A549 treated with Hydrocortisone at 1 μM for 4 hours (cell line): ENCODE results near the gene SLC25A26. TPM values are rescaled to one million over a fixed set of nuclear protein-coding genes. Genes with fewer than 3 reads are reported as not detected.

Source experiments
- total RNA-seq: library from RNA; stranded (reverse); fragments of 200-300 nt; extraction: Qiagen RNA extraction; gene quantifications from 5 replicates; pipeline ENCODE4 v1.2.3, GENCODE V29; 2022

The SLC25A26 gene, protein sequence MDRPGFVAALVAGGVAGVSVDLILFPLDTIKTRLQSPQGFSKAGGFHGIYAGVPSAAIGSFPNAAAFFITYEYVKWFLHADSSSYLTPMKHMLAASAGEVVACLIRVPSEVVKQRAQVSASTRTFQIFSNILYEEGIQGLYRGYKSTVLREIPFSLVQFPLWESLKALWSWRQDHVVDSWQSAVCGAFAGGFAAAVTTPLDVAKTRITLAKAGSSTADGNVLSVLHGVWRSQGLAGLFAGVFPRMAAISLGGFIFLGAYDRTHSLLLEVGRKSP
- 18.3 to 21.6 TPM (median 20.0 TPM) in 5 replicates for total RNA-seq

DNA sequence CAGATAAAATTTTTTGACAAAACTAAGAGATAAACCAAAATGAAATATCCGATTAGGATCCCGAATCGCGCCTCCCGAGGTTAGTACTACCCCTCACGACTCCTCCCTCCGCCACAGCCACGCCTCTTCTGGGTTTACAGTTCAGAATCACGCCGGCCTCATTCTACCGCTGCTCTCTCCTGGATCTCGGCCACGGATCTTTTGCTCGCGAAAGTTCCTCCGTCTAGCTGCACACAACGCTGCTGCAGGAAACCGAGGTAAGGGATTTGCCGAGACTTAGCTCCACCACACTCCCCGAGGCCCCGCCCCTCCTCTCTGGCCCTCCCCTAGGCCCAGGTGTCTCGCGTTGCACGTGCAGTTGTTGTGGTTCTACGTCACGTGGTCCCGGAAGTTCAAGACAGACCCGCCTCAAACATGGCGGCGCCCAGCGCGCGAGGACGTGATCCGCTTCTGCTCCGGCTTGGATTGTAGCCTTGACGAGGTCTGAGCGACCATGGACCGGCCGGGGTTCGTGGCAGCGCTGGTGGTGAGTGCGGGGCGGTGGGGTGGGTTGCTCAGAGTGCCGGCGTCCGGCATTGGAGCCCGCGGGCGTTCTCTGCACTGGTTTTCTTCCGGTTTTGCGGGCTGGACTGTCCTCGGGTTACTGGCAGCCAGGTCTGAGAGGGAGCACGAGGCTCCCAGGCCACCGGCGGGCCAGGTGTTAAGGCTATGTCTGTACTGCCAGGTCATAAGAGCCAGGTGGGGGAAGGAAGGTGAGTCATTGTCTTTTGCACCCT, at the start of gene SLC25A26:
Gene SLC25A26, plus strand, starts transcription at position 400 of the 776 bp plus-strand sequence. Its CDS starts 94 bp downstream, at position 494.

Other genes with a start within 250 kb of the SLC25A26 start
- gene MAGI1, start 182.1 kb upstream of the SLC25A26 start, total RNA-seq = 3.1 to 4.6 TPM (median 4.0 TPM) in 5 replicates